GM18861 (cell line): ENCODE results near the gene DEFB113.
"Not testable (repeated sequence)": the region's sequence is repeated elsewhere in the genome, so short reads cannot be mapped to it uniquely, and the experiment has no call there.

Experiments used
- ATAC-seq: cut with Tn5 transposase; IDR thresholded peaks from one replicate; pipeline ENCODE4 v1.9.1; 2021; ENCODE audit not compliant: unreplicated experiment

DEFB113 gene, protein sequence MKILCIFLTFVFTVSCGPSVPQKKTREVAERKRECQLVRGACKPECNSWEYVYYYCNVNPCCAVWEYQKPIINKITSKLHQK

GRCh38 chr6:49969605-49970004 is at the start of gene DEFB113:
Gene DEFB113 (minus strand): TSS chr6:49969625. CDS start chr6:49969625, 0 bp downstream.
- no peak for ATAC-seq

- ATAC-seq = no peak
Measured at GRCh38 chr6:50007819-50008218, 38.4 kb upstream of the DEFB113 start.

- ATAC-seq = no peak
Measured at GRCh38 chr6:50003139-50003538, 33.7 kb upstream of the DEFB113 start.

- no peak for ATAC-seq
Measured at GRCh38 chr6:49995278-49995677, 25.9 kb upstream of the DEFB113 start.

DNA sequence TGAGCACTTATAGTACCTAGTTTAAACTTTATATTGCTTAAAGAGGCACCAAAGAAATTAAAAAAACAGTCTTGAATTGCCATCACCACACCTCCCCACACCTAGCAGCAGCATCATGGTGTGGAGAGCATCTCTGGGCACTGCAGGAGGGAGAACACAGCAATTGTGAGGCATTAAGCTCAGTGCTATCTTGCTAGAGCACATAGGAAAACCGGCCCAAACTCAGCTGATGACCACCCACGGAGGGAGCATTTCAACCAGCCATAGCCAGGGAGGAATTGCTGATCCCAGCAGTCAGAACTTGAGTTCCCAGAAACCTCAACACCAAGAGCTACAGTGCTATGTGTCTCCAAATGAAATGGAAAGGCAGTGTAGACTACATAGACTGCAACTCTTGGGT is 19.5 kb upstream of the DEFB113 start:
- ATAC-seq = no peak

DNA sequence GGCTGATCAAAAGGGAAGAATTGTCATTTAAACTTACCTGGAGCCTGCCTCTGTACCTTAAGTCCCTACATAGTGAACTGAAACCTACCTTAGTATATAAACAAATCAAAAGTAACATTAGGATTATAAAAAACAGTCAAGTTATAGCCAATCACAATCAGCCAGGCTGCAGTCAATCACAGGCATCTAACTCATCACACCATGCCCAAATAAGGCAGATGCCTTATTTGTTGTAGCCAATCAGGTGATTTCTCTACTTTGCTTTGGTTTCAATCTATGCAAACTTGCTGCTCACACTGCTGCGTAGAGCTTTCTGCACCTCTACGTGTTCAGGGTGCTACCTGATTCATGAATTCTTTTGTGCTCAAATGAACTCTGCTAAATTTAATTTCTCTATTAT is 18.3 kb upstream of the DEFB113 start:
- no peak for ATAC-seq

DNA sequence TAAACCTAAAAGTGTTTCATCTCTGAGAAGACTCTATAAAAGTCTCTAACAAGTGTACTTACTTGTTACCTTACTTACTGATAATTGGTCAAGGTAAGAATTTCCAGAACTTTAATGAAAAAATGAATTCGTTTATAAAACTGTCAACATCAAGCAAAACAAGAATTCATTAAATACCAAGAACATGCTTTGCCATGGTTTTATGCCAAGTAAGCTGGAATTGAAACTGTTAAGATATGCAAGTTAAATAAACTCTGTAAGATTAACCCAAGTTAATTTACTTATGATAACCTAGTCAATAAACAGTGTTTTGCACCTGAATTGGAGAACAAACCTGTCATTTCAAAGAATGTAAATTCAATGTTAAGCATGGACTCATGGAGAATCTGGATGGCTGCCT is 17.1 kb upstream of the DEFB113 start:
- ATAC-seq = no peak

GRCh38 chr6:49982046-49982445 is 12.6 kb upstream of the DEFB113 start:
- no peak for ATAC-seq

DNA sequence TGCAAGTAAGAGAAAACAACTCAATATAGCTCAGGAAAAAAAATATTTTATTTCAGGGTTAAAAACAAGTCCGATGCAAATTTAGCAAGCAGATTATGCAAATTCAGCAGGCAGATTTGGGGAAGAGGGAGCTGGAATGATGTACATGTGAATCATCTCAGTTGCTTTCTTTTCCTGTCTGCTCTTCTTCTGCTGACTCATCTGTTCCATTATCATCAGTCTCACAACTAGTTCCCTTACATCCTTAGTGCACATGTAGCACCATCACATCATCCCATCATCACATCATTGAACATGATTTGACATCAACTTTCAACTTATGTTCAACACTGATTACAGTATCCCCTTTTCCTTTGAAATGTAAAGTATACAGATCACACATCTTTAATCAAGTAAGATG is 11.5 kb upstream of the DEFB113 start:
- ATAC-seq = peak; percentile 52

- no peak for ATAC-seq
Measured at GRCh38 chr6:49979584-49979983, 10.2 kb upstream of the DEFB113 start.

DNA sequence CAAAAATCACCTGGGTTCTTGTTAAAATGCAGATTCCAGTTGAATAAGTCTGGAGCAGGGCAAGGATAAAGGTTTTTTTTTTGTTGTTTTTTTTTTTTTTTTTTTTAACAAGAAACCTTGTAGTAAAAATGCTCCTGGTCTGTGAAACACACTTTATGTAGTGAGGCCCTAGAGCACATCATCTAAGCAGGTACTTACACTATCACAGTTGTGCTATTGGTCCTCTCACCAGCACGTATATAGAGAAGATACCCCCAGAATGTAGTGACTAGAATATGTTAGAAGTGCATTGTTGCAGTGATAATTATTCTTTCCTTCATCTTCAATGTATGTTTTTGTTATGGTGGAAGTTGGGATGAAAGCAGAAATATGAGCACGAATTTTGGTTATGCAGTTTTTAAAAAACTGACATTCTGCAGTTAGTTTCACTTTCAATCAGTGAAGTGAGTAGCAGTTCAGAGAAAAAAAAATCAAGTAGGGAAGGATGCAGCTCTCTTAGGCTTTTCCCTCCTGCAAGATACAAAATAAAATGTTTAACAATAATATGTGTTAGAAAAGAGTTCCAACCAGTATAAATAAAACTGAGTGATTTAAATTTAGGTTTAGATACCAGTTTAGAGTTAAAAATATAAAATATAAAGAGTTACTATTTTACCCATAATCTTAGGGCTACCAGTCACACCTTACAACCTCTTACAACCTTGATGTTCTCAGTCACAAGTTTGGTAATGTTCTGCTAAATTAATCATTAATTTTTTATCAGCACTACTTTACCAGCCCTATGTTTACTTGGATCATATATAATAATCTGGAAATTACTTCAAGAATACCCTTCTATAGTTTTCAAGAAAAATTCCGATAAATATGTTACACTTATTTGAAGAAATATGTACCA is 9.2 kb upstream of the DEFB113 start:
- ATAC-seq = peak; percentile 47

DNA sequence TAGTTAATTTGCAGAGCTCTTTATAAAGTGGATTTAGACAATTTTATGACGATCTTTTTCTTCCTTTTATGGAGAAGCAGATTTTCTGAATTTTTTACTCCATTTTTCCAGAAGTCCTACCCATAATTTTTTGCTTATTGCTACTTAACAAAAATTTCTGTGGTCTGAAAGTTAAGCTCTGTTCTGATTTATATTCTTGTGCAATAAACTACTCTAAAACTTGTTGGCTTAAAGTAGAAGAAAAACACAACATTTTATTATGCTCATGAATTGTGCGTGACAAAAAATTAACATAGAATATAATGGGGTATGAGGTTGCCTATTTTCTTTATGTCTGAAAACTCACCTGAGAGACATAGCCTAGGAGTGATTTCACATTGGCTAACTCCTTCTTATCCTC is 2.6 kb downstream of the DEFB113 start:
- ATAC-seq = no peak

DNA sequence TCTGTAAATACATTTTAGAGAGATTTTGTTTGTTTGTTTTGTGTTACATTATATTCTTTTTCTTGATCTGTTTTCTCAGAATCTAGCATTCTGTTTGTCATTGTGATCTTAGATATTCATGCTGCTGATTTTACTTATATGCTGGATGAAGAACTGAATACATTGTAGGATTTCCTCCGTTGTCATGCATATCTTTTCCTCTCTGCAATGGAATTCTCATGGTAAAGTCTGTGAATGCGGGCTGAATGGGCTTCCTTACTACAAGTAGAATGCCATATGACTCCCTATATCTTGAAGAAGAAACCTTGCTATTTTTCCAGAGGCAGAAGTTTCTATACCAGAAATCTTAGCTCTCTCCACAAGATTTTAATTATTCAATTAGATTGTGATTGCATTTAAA is 3.1 kb downstream of the DEFB113 start:
- no peak for ATAC-seq

DNA sequence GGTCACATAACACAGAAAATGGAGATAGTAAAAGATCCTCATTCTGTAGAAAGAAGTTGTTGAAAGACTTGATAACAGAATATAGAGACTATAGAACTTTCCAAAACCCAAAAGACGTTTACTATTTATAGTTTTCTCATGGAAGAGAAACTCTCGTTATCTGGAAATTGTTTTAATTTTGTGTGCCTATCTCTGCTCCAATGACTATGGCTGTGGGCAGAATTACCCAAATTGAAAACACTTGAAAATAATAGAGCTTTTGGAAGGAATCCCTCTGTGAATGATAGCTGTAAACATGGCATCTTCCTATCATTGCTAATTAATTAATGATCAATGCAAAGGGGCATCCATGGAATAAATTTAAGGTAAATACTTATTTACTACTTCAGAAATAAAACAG is 5.4 kb downstream of the DEFB113 start, which contains the start of gene DEFB114:
Gene DEFB114, minus strand, starts transcription at position 101 of the 400 bp plus-strand sequence. Its CDS starts 59 bp downstream, at position 42.
- ATAC-seq = no peak

DNA sequence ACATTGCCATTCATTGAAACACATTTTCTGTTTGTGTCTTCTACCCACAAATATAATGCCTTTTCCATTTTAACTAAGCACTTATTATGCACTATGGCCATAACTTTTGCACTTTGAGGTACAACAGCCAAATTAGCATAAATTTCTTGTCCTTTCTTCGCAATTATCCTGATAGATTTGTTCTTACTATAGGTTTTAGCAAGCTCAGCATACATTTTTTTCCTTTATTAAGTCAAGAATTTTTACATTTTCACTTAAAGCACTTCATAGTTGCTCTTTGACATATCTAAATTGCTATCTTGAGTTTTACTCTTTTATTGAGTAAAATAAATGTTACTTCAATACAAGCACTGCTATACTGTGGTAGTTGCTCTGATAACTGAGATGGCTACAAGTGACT is 11.2 kb downstream of the DEFB113 start:
- ATAC-seq = no peak

- no peak for ATAC-seq
Measured at GRCh38 chr6:49955847-49956246, 13.6 kb downstream of the DEFB113 start.

DNA sequence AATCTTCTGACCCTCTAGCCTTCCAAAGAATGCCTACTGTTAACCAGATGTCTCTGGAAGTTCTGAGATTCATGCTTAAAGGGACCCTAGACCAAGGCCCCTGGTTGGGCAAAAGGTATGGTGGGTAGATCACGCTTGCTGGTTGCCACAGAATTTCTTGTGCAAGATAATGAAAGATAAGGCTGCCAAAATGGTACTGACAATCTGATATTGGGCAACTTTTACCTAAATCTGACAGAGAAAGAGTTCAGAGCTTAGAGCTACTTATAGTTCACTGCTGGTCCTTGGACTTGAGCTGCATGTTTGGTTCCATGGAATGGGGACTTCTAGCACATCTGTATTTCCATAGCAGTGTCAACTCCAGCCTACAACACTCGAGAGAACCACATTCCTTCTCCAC is 17.5 kb downstream of the DEFB113 start:
- no peak for ATAC-seq

DNA sequence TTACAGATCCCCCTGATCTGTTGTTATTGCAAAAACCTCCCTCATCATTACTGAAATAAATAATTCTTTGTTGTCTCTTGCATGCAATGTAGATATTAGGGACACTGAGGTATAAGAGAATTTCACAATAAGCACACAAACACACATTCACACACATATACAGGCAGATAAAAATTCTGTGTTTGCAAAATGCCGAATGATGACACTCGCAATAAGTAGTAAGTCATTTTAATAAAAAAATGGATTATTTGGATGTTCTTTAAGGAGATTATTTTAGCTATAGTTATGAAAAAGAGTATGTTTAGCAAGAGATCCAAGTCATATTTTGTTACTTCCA is 19.0 kb downstream of the DEFB113 start:
- ATAC-seq = no peak

- ATAC-seq = no peak
Measured at GRCh38 chr6:49949062-49949461, 20.4 kb downstream of the DEFB113 start.

- no peak for ATAC-seq
Measured at GRCh38 chr6:49946835-49947234, 22.6 kb downstream of the DEFB113 start.

DNA sequence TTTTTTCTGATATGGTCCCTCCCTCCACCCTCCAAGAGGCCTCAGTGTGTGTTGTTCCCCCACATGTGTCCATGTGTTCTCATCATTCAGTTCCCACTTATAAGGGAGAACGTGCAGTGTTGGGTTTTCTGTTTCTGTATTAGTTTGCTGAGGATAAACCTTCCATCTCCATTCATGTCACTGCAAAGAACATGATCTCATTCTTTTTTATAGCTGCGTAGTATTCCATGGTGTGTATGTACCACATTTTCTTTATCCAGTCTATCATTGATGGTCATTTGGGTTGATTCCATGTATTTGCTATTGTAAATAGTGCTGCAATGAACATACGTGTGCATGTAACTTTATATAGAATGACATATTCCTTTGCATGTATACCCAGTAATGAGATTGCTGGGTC is 25.4 kb downstream of the DEFB113 start:
- ATAC-seq = not testable (repeated sequence)

- ATAC-seq = no peak
Measured at GRCh38 chr6:49939993-49940498, 29.4 kb downstream of the DEFB113 start.
